NOMO-1 (cell line): ENCODE data around the gene UBE2J1.

Experiments used
- DNase-seq, 2 experiments: peaks; one replicate each; lab custom pipeline; 2025; ENCODE audit not compliant: unreplicated experiment in 2 of 2; lab: John Stamatoyannopoulos, UW

UBE2J1 gene

GRCh38 chr6:89368107-89368506 lies 15.6 kb upstream of the UBE2J1 start:
- DNase-seq = peak; percentile 35 to 39

- DNase-seq = no peak
Measured at GRCh38 chr6:89364586-89364985, 12.1 kb upstream of the UBE2J1 start.

- DNase-seq = no peak
Measured at GRCh38 chr6:89361171-89361570, 8.6 kb upstream of the UBE2J1 start.

GRCh38 chr6:89360415-89360999 lies 8.0 kb upstream of the UBE2J1 start:
- DNase-seq = peak in 1 of 2 experiments; percentile 48

- peak in 1 of 2 experiments; percentile 16 for DNase-seq
Measured at GRCh38 chr6:89359561-89359960, 7.0 kb upstream of the UBE2J1 start.

GRCh38 chr6:89357390-89357789 lies 4.9 kb upstream of the UBE2J1 start:
- DNase-seq = peak in 1 of 2 experiments; percentile 7

GRCh38 chr6:89356642-89357170 lies 4.2 kb upstream of the UBE2J1 start:
- DNase-seq = no peak

- no peak for DNase-seq
Measured at GRCh38 chr6:89355511-89356194, 3.1 kb upstream of the UBE2J1 start.

- DNase-seq = no peak
Measured at GRCh38 chr6:89353702-89354392, 1.3 kb upstream of the UBE2J1 start.

- DNase-seq = no peak
Measured at GRCh38 chr6:89353118-89353556, 615 bp upstream of the UBE2J1 start.

- DNase-seq = no peak
Measured at GRCh38 chr6:89351671-89352277, 748 bp downstream of the UBE2J1 start.

GRCh38 chr6:89350281-89350966 lies 2.1 kb downstream of the UBE2J1 start:
- peak; percentile 68 to 96 for DNase-seq

GRCh38 chr6:89348372-89348771 lies 4.2 kb downstream of the UBE2J1 start:
- DNase-seq = no peak

- no peak for DNase-seq
Measured at GRCh38 chr6:89347825-89348224, 4.7 kb downstream of the UBE2J1 start.

- no peak for DNase-seq
Measured at GRCh38 chr6:89346433-89346832, 6.1 kb downstream of the UBE2J1 start.

- no peak for DNase-seq
Measured at GRCh38 chr6:89339565-89339964, 13.0 kb downstream of the UBE2J1 start.

- DNase-seq = no peak
Measured at GRCh38 chr6:89335164-89335563, 17.4 kb downstream of the UBE2J1 start.

- DNase-seq = no peak
Measured at GRCh38 chr6:89330910-89331309, 21.6 kb downstream of the UBE2J1 start.

- DNase-seq = no peak
Measured at GRCh38 chr6:89328976-89329375, 23.5 kb downstream of the UBE2J1 start.

GRCh38 chr6:89324304-89324703 lies 28.2 kb downstream of the UBE2J1 start:
- no peak for DNase-seq

- peak; percentile 36 to 74 for DNase-seq
Measured at GRCh38 chr6:89323511-89323971, 29.0 kb downstream of the UBE2J1 start.
